ENCODE data around the gene NGEF.
"Not testable (repeated sequence)": the region's sequence is repeated elsewhere in the genome, so short reads cannot be mapped to it uniquely, and the experiment has no call there.

NGEF gene

DNA sequence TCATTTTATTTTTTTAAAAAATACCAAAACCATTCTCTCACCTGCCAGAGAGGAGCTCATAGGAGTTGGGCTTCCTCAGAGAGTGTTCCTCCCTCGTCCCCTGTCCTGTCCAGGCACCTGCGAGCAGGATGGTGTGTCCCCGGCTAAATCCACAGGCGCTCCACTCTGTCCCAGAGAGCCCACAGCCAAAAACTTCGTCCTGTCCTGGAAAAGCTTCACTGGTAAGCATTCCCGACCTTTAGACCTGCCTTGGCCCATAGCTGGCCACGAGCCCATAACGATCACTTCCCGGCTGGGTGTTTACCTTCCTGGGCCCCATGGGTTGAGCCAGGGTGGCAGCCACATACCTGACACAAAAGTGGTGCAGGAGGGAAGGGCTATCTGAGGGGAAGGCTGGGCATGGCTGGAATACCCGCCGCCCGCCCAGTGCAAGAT, at the start of gene NGEF:
NGEF (minus strand) TSS at position 230 of the 435 bp plus-strand sequence. CDS start 38,366 bp downstream, outside the sequence.
- no peak for DNase-seq

DNA sequence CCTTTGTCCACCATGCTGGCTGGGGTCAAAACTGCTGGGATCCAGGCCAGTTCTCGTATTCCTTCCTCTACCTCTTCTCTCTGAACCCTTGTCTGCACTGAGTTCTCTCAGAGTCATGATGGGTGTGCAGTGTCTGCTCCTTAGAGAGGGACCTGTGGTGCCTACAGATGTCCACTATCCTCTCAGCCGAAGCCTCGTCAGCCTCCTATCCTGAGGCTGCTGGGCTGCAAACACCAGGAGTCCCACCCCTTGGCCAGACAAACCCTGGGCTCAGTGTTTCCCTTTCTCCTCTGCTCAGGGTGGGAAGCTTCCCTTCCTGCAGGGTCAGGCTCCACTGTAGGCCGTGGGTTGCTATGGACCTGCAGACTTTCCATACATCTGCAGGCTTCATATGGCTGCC, 49.4 kb upstream of the NGEF start:
- no peak for DNase-seq

DNA sequence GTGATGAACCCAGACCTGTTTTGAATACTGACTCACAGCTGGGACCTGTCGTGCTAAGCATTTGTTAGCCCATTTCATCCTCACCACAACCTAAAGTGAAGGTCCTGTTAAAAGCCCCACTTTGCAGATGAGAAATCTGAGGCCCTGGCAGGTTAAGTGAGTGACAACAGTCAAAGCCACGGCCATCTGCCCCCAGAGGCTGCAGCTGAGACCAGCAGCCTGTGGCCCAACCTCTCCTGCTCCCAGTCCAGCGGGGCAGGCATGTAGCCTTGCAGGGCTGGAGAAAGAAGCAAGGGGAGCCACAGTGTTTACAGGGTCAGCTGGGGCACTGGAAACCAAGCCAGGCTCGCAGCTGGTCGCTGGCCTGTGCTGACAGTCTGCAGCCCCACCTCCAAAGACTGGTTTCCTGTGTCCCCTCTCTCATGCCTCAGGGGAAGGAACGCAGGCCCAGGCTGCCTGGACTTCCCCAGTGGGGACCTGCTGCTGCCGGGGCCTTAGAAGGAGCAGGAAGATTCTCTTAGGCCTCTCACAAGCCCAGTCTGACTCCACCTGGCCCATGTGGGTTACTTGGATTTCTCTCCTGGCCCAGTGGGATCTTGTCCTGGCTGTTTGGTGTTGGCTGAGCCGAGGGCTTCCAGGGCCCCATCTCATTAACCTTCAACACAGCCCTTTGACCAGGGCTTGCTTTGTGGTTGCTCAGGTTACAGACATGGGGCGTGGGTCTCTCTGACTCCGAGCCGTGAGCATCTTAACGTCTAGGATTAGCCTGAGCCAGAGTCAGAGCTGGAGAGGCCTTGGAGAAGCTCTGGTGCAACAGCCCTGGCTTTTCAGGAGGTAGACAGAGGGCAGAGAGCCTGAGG, 48.8 kb upstream of the NGEF start:
- DNase-seq: no peak

- no peak for DNase-seq
These were observed 48.0 kb upstream of the NGEF start for GRCh38 chr2:233060980-233061590.

GRCh38 chr2:233060501-233060979, 47.5 kb upstream of the NGEF start:
- DNase-seq: no peak

DNA sequence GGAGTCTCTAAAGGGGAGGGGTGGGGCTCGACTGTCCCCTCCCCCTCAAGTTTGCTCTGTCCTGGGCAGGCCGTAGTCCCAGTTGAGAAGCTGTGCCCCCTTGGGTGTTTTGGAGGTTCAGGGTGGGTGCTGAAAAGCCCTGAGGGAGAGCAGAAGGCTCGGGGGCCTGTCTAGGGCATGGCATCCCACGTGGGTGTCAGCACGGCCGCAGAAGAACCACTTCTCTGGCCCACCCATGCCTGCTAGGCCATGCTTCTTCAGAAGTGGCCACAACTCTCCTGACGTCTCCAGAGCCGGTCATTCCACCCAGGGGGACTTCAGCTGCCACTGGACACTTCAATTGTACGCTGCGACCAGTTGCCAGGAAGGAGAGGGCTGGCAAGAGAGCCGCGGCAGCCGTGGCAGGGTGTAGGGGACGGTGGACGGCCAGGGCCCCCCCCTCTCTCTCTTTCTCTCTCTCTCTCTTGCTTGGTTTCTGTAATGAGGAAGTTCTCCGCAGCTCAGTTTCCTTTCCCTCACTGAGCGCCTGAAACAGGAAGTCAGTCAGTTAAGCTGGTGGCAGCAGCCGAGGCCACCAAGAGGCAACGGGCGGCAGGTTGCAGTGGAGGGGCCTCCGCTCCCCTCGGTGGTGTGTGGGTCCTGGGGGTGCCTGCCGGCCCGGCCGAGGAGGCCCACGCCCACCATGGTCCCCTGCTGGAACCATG, 46.9 kb upstream of the NGEF start, which contains the start of gene INPP5D:
INPP5D (plus strand) TSS at position 546 of the 704 bp plus-strand sequence; CDS start at position 683, 137 bp downstream.
- peak; percentile 4 for DNase-seq

- no peak for DNase-seq
These were observed 46.4 kb upstream of the NGEF start for GRCh38 chr2:233059547-233059796.

DNA sequence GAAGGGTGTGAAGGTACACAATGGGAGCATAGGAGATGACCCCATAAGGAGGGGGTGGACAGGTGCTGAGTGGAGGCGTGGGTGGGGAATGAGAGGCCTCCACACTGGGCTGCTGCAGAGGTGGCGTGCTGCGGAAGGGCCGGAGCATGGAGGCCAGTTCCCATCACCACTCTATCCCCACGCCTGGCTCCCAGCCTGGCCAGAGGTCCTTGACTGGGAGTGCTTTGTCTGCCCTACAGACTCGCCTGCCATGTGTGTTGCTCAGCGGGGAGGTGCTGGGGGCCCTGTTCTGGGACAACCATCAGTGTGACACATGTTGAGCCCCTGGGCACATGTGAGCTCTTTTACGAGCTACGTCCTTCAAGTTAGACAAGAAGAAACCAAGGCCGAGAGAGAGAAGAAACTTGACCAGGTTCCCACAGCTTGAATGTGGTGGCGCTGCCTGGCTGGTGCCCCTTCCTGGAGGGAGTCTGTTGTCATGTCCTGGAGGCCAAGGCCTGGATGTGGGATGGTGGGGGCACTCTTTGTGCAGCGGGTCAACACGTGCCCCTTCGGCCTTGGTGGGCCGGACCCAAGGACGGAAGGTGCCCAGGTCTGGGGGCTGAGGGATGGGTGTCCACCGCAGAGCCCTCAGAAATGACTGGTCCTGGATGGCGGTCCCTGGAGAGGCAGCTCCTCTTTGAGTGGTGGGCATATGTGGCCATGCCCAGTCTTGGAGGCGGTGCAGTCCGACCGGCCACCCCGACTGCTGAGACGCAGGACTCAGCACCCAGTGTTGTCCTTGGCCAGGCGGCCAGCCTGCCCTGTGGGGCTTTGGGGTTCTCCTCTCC, 45.9 kb upstream of the NGEF start:
- no peak for DNase-seq

DNA sequence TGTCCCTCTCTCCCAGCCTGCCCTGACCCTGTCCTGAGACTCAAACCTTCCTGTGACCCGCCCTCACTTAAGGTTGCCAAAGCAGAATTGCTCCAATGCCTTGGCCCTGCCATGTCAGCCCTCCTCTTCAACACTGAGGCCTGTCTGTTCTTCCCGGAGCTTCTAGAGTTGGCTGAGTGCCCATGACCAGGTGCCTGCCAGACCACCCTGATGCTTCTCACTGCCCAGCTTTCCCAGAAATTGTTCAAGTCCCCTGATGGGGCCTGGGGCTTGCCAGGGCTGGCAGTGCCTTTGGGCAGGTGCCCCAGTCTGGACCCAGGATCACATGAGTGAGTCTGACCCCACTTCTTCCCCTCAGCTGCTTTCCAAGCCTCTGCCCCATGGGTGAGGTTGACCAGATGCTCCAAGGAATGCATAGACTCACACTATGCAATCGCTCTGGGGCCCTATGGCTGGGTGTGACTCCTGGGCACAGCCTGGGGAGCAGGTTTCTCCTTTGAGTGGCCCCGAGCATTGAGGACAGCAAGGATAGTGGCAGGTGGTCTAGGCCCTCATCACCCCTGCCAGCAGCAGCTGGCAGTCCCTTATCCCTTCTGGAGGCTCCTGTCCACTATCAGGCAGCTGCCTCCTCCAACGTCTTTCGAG, 44.0 kb upstream of the NGEF start:
- no peak for DNase-seq

- no peak for DNase-seq
These were observed 42.3 kb upstream of the NGEF start for GRCh38 chr2:233055362-233055761.

GRCh38 chr2:233053928-233054784, 41.1 kb upstream of the NGEF start:
- DNase-seq: peak; percentile 3

DNA sequence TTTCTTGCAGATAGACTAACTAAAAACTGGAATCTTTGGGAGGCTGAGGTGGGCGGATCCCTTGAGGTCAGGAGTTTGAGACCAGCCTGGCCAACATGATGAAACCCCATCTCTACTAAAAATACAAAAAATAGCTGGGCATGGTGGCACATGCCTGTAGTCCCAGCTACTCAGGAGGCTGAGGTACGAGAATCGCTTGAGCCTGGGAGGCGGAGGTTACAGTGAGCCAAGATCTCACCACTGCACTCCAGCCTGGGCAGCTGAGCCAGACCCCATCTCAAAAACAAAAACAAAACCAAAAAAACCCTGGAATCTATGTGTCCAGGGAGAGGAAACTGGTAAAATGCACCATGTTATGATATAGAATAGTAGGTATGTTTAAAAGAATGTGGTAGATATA, 39.5 kb upstream of the NGEF start:
- DNase-seq: not testable (repeated sequence)

DNA sequence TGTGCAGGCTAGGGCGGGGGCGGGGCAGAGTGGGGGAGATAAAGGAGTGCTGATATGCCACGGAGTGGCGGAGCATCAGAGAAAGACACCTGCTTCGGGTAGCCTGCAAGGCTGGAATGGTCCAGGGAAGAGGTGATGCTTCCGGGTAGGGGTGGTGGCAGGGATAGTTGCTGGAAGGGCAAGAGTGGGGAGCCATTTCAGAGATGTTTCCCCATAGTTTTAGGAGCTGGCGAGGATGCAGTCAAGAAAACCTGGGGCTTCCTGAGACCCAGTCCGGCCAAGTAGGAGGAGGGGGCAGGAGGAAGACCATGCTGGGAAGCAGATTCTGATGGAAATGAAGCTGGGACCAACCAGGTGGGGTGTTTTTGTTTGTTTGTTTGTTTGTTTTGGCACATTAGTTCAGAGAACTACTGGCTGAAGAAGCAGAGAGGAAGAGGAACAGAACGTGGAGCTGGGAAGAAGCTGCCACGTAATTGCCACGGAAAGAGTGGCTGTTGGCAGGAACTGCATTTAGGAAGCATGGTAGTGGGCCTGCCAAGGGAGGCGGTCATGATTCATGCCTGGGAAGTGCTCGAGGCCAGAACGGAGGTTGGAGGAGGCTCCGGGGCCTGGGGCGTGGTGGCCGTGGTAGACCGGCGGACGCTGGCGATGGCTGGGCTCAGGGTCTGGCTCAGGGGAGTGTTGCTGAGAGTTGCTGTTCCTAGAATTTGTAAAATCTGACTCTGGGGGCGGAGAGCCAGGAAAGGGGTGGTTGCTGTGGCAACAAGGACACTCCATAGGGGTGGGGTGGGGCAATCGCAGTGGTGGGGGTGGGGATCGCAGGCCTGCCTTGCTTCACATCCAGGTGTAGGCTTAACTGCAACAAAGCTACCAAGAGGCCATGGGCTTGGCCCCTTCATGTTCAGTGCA, 38.4 kb upstream of the NGEF start:
- no peak for DNase-seq

DNA sequence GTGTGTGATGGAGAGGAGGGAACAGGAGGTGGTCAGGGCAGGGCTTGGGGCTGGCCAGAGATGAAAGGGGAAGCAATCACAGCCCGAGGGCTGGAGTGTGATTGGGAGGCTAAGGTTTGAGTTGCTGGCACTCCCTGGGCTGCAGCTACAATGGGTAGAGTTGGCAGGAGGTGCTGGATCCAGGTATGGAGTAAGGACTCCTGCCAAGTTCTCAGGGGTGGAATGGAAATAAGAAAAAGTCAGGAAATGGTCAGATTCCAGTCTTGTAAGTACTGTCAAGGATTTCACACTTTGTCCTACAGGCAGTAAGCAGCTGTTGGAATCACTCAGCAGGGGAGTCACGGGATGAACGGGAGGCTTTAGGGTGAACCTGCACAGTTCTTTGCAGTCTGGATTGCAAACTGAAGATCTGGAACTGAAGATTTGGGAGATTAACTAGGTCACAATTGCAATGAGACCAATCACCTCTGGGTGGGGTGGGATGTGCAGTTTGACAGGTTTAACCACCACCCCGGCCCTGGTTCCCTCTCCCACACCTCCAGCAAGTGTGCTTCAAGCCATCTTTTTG, 36.2 kb upstream of the NGEF start:
- no peak for DNase-seq

DNA sequence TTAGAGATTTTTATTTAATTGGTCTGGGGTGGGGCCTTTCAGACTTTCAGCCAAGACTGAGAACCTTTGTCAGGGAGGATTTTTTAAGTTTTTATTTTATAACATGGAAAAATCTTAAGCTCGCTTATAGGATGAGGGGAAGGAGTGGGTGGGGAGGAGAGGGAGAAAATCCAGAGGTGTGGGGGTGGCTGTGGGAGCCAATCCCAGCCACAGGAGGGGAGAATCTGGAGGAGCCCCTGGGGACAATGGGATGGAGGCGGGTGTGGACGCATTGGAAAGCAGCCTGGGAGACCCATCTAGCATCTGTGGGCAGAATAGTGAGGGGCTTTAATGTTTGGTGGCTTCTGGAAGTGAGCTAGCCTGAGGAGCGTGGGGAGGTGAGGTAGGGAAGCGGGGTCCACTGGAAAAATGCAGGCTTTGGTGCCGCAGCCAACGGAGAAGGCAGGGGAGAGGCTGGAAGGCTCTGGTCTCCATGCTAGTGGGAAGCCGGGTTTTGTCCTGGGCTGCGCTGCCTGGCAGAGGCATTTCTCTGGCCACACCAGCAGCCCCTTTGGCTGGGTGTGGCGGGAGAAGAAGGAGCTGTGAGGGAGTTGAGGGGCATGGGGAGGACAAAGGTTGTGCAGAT, 35.6 kb upstream of the NGEF start:
- no peak for DNase-seq

DNA sequence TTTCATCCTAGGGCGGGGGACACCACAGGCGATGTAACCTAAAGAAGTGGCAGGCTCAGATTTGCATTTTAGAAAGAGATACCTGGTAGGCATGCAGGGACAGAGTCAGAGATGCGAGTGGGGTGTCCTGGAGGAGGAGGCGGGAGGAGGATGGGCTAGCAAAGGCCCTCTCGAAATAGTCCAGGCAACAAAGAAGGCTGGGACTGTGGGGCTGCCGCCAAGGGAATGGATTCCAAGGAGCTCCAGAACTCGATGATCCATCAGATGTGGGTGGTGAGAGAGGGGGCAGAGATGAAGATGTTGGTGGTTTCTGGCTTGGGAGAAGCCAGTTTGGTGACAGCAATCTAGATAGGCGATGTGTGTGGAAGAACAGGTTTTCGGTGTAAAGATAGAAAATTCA, 34.6 kb upstream of the NGEF start:
- DNase-seq: no peak

- DNase-seq: no peak
These were observed 34.1 kb upstream of the NGEF start for GRCh38 chr2:233047206-233047605.

DNA sequence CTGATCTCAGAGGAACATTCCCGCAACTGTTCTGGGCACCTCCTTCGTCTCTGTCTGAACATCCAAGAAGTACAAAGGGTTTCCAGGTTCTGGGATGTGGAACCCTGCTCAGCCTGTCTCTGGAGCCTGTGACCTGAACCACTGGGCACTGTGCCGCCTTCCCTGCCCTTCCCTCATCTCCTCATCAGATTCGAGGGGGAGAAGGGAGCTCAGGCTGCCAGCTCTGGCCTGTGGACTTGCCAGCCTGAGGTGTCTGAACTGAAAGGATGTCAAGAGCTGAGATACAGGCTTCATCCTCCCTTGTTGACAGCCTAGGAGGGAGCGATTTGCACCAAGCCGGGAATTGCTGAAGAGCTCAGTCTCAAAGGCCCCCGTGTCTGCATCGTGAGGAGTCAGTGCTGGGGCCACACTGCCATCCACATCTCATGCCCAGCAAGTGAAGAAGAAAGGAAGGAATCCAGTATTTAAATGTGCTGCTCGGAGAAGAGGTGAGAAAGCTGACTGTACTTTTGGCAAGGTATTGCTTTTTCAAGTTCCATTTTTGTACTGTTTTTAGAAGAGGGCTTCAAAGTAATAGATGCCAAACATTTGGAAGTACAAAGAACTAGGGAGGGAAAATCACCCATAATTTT, 32.0 kb upstream of the NGEF start:
- DNase-seq: no peak

DNA sequence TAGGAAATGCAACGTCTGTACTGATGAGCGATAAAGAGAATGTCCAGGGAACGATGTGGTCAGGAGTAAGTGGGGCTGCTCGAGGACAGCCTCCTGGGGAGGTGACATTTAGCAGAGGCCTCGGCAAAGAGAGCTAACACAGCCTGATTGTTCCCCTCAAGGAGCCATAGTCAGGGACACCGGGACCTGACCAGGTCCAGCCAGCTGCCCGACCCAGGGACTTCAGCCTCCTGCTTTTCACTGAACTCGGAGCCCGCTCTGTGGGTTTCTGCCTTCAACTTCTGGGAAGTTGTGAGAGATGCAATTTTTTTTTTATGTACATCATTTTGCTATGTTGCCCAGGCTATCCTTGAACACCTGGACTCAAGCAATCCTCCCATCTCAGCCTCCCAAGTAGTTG, 29.5 kb upstream of the NGEF start:
- DNase-seq: no peak

Measured in NCI-H774 (cell line).